Measurements from ENCODE around the gene CACTIN.
"Not testable (repeated sequence)": the region's sequence is repeated elsewhere in the genome, so short reads cannot be mapped to it uniquely, and the experiment has no call there.

The CACTIN gene

DNA sequence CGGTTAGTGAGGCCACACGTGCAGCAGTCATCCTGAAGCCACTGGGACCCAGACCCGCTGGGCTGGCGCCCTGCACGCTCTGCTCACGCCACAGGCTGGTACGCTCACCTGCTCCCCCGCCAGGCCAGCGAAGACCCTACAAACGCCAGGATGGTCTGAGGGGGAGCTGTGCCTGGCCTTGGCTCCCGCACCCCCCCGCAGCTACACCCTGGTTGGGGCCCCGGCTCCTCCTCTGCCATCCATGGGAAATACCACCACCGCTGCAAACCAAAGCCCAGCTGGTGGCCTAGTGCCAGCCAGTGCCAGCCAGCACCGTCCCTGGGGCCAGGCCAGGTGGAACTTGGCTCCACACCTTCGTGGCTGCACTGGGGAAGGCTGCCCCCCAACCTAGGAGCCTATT, 23.3 kb upstream of the CACTIN start:
- no peak overlapping the region for H3K27ac Mint-ChIP-seq
- no peak overlapping the region for H3K4me3 Mint-ChIP-seq
- DNase-seq, result no peak
- H3K36me3 Mint-ChIP-seq (ENCODE audit: low read depth), result peaks cover 15% of the 10 kb centered on the region
- H3K9me3 Mint-ChIP-seq, result no peaks in the 10 kb centered on the region
- H3K27me3 Mint-ChIP-seq (ENCODE audit: low read depth, poor library complexity), result no peaks in the 10 kb centered on the region
- no peaks in the 10 kb centered on the region for H3K4me1 Mint-ChIP-seq
- TF ChIP-seq, protein P1, sequence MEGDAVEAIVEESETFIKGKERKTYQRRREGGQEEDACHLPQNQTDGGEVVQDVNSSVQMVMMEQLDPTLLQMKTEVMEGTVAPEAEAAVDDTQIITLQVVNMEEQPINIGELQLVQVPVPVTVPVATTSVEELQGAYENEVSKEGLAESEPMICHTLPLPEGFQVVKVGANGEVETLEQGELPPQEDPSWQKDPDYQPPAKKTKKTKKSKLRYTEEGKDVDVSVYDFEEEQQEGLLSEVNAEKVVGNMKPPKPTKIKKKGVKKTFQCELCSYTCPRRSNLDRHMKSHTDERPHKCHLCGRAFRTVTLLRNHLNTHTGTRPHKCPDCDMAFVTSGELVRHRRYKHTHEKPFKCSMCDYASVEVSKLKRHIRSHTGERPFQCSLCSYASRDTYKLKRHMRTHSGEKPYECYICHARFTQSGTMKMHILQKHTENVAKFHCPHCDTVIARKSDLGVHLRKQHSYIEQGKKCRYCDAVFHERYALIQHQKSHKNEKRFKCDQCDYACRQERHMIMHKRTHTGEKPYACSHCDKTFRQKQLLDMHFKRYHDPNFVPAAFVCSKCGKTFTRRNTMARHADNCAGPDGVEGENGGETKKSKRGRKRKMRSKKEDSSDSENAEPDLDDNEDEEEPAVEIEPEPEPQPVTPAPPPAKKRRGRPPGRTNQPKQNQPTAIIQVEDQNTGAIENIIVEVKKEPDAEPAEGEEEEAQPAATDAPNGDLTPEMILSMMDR (IDR thresholded peaks at IDR 0.05), result no peak

DNA sequence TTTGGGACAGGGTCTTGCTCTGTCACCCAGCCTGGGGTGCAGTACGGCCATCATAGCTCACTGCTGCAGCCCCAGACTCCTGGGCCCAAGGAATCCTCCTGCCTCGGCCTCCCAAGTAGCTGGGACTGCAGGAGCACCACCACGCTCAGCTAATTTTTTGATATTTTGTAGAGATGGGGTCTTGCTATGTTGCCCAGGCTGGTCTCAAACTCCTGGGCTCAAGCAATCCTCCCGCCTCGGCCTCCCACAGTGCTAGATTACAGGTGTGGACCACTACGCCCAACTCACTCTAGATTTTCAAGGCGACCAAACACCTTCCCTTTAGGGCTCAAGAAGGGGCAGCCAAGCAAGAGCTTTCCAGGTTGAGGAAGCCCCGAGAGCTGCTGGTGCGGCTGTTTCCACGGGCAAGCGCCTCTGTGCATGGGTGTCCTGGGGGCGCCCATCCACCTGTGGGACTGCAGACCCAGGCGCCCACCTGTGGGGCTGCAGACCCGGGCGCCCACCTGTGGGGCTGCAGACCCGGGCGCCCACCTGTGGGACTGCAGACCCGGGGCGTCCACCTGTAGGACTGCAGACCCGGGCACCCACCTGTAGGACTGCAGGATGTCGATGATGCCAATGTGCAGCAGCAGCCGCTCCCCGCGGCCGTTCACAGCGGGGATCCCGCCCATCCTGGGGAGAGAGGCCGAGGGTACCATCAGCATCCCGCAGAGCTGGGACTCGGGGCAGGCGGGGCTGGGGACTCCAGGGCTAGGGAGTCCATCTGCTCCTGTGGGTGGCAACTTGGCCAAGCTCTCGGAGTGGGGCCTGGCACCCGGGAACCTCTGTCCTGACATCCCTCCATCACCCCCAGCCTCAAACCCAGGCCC, 21.7 kb upstream of the CACTIN start:
- no peak overlapping the region for H3K27ac Mint-ChIP-seq
- no peak for DNase-seq
- TF ChIP-seq, protein P1 (IDR thresholded peaks at IDR 0.05), result no peak
- no peak overlapping the region for H3K4me3 Mint-ChIP-seq
- no peaks in the 10 kb centered on the region for H3K9me3 Mint-ChIP-seq
- no peaks in the 10 kb centered on the region for H3K27me3 Mint-ChIP-seq (ENCODE audit: low read depth, poor library complexity)
- no peaks in the 10 kb centered on the region for H3K4me1 Mint-ChIP-seq
- peaks cover 15% of the 10 kb centered on the region for H3K36me3 Mint-ChIP-seq (ENCODE audit: low read depth)

DNA sequence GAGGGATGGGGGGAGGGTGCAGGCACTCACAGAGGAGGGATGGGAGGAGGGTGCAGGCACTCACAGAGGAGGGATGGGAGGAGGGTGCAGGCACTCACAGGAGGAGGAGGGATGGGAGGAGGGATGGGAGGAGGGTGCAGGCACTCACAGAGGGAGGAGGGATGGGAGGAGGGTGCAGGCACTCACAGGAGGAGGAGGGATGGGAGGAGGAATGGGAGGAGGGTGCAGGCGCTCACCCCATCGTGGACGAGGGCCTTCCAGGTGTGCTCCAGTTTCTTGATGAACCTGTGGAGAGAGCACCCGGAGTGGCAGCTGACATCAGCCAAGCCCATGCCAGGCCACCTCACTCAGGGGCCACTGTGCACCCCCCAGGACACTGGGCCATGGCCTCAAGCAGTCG, 20.5 kb upstream of the CACTIN start:
- H3K9me3 Mint-ChIP-seq; H3K27me3 Mint-ChIP-seq (ENCODE audit: low read depth, poor library complexity); H3K4me3 Mint-ChIP-seq; H3K27ac Mint-ChIP-seq; H3K4me1 Mint-ChIP-seq; DNase-seq: not testable (repeated sequence)
- H3K36me3 Mint-ChIP-seq (ENCODE audit: low read depth), result peaks cover 15% of the 10 kb centered on the region

GRCh38 chr19:3646336-3647092, 19.9 kb upstream of the CACTIN start:
- TF ChIP-seq, protein P1 (IDR thresholded peaks at IDR 0.05), result no peak
- peaks cover 10% of the 10 kb centered on the region for H3K36me3 Mint-ChIP-seq (ENCODE audit: low read depth)
- no peaks in the 10 kb centered on the region for H3K27me3 Mint-ChIP-seq (ENCODE audit: low read depth, poor library complexity)
- no peak overlapping the region for H3K4me3 Mint-ChIP-seq
- H3K9me3 Mint-ChIP-seq, result no peaks in the 10 kb centered on the region
- H3K4me1 Mint-ChIP-seq, result no peaks in the 10 kb centered on the region
- no peak for DNase-seq
- H3K27ac Mint-ChIP-seq, result no peak overlapping the region

DNA sequence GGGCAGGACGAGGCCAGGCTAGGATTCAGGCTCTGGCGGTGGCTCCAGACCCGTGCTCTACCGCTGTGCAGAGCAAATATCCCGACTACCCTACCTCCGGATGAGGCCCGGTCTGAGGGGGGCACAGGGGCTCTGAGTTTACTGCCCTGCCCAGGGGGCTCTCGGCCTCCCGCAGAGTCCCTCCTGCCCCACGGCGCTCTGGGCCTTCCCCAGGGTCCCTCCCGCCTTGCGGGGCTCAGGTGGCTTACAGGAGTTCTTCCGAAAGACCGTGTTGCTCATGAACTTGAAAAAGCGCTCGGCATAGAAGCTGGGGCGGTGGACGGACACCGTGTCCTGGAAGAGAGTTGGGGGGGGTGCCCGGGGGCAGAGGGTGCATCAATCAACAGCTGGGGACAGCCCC, 19.1 kb upstream of the CACTIN start:
- TF ChIP-seq, protein P1 (IDR thresholded peaks at IDR 0.05), result no peak
- Mint-ChIP-seq H3K27ac (no peak overlapping the region), H3K4me1 (no peaks in the 10 kb centered on the region), H3K9me3 (no peaks in the 10 kb centered on the region), H3K27me3 (ENCODE audit: low read depth, poor library complexity) (no peaks in the 10 kb centered on the region), H3K4me3 (no peak overlapping the region), H3K36me3 (ENCODE audit: low read depth) (peaks cover 3% of the 10 kb centered on the region)
- no peak for DNase-seq

- H3K9me3 Mint-ChIP-seq, result no peaks in the 10 kb centered on the region
- no peaks in the 10 kb centered on the region for H3K4me1 Mint-ChIP-seq
- H3K27ac Mint-ChIP-seq, result no peak overlapping the region
- peaks cover under 1% of the 10 kb centered on the region for H3K36me3 Mint-ChIP-seq (ENCODE audit: low read depth)
- no peak for DNase-seq
- H3K27me3 Mint-ChIP-seq (ENCODE audit: low read depth, poor library complexity), result no peaks in the 10 kb centered on the region
- H3K4me3 Mint-ChIP-seq, result no peak overlapping the region
- TF ChIP-seq, protein P1 (IDR thresholded peaks at IDR 0.05), result no peak
Measured at GRCh38 chr19:3645067-3645396, 18.4 kb upstream of the CACTIN start.

Data from nephron progenitor cell (in vitro differentiated cells).